Naive thymus-derived CD4-positive, alpha-beta T cell (primary cell): Measurements from ENCODE around the gene ABCA6. TPM values are rescaled to one million over a fixed set of nuclear protein-coding genes. Genes with fewer than 3 reads are reported as not detected.
"Not testable (repeated sequence)": the region's sequence is repeated elsewhere in the genome, so short reads cannot be mapped to it uniquely, and the experiment has no call there.

ENCODE experiments used
- ATAC-seq: fragments of 150-1000 bp; cut with Tn5 transposase; 2 replicates; pipeline ENCODE4 v1.10.0; 2021; ENCODE audit warnings: mild to moderate bottlenecking, moderate library complexity
- CTCF ChIA-PET: fragments of 350-600 bp; sonication (Branson Sonifier 250); formaldehyde crosslinking; loops from one replicate; lab custom pipeline; 2021; ENCODE audit warnings: antibody characterized with exemption; lab: Charles Lee
- POLR2A ChIA-PET: fragments of 350-600 bp; sonication (Branson Sonifier 250); formaldehyde crosslinking; loops from one replicate; lab custom pipeline; 2021; ENCODE audit warnings: antibody characterized with exemption, inconsistent platforms; lab: Charles Lee
- DNase-seq, 9 donors: peaks; one replicate each; pipeline versions ENCODE4 v3.0.0 to v3.0.0-alpha.2; 2020 to 2022; ENCODE audit warnings: mixed read lengths in 1 of 9
- H3K27ac ChIP-seq: one replicate; pipeline ENCODE4 v1.7.0; 2013; ENCODE audit warnings: mild to moderate bottlenecking, low read depth, low read length, moderate library complexity
- H3K27me3 ChIP-seq, 2 donors: one replicate each; pipeline ENCODE4 v1.7.0; 2013; ENCODE audit warnings: low read length in 2 of 2, mild to moderate bottlenecking in 2 of 2, moderate library complexity in 2 of 2; ENCODE audit not compliant: control insufficient read depth in 2 of 2, insufficient read depth in 2 of 2
- H3K36me3 ChIP-seq, 3 experiments: 1 replicate in 2 of 3; 2 replicates in 1 of 3; pipeline ENCODE4 v1.7.0; 2013; ENCODE audit warnings: low read length in 3 of 3, mild to moderate bottlenecking in 3 of 3, moderate library complexity in 1 of 3; ENCODE audit not compliant: insufficient read depth in 3 of 3, control insufficient read depth in 2 of 3
- H3K4me1 ChIP-seq, 2 donors: one replicate each; pipeline ENCODE4 v1.7.0; 2013; ENCODE audit warnings: low read length in 2 of 2, mild to moderate bottlenecking in 2 of 2, moderate library complexity in 1 of 2; ENCODE audit not compliant: control insufficient read depth in 2 of 2, insufficient read depth in 2 of 2
- H3K4me3 ChIP-seq: 2 replicates; pipeline ENCODE4 v1.7.0; 2013; ENCODE audit warnings: mild to moderate bottlenecking, low read length
- H3K9me3 ChIP-seq, 3 experiments: 1 replicate in 2 of 3; 2 replicates in 1 of 3; pipeline ENCODE4 v1.7.0; 2013; ENCODE audit warnings: low read length in 3 of 3; ENCODE audit not compliant: control insufficient read depth in 2 of 3
- H3K27ac Mint-ChIP-seq, 9 donors: one replicate each; pipeline ENCODE4 v1.8.0; 2020 to 2022; ENCODE audit warnings: mixed read lengths in 9 of 9, mild to moderate bottlenecking in 8 of 9, moderate library complexity in 5 of 9, inconsistent platforms in 2 of 9
- H3K27me3 Mint-ChIP-seq, 5 donors: one replicate each; pipeline ENCODE4 v1.8.0; 2021 to 2022; ENCODE audit warnings: mixed read lengths in 5 of 5, mild to moderate bottlenecking in 1 of 5
- H3K36me3 Mint-ChIP-seq, 5 donors: one replicate each; pipeline ENCODE4 v1.8.0; 2020 to 2022; ENCODE audit warnings: mixed read lengths in 5 of 5, mild to moderate bottlenecking in 3 of 5, inconsistent platforms in 1 of 5
- H3K4me1 Mint-ChIP-seq, 7 donors: one replicate each; pipeline ENCODE4 v1.8.0; 2020 to 2022; ENCODE audit warnings: mixed read lengths in 7 of 7, mild to moderate bottlenecking in 3 of 7, inconsistent platforms in 1 of 7
- H3K4me3 Mint-ChIP-seq, 10 donors: one replicate each; pipeline ENCODE4 v1.8.0; 2020 to 2022; ENCODE audit warnings: mild to moderate bottlenecking in 10 of 10, mixed read lengths in 10 of 10, moderate library complexity in 6 of 10, inconsistent platforms in 2 of 10
- H3K9me3 Mint-ChIP-seq, 11 donors: one replicate each; pipeline ENCODE4 v1.8.0; 2020 to 2022; ENCODE audit warnings: mixed read lengths in 11 of 11, mild to moderate bottlenecking in 4 of 11, inconsistent platforms in 1 of 11, moderate library complexity in 1 of 11
- intact Hi-C, 2 donors: fragments of 100-400 bp; cut with micrococcal nuclease; formaldehyde crosslinking; loops; one replicate each; pipeline ENCODE4 v1.15.1; 2023
- polyA plus RNA-seq, 2 donors: library from polyadenylated mRNA; unstranded; fragments of 300-500 nt; fragmentation: Illumina TruSeq; gene quantifications; one replicate each; pipeline ENCODE4 v1.2.3, GENCODE V29; 2021
- total RNA-seq, 6 experiments: library from RNA in 5 of 6; stranded (reverse) in 5 of 6; gene quantifications; 1 replicate in 5 of 6; 2 replicates in 1 of 6; pipeline ENCODE4 v1.2.3 and lab custom pipeline; 2021 to 2026

ABCA6 gene
- total and polyA plus RNA-seq, 7 experiments from 2014 or later = 0.24 to 1.1 (median 0.93) TPM; not detected in 2

- H3K36me3 ChIP-seq = no peaks in the 10 kb centered on the region
- H3K27ac ChIP-seq = no peak overlapping the region
- intact Hi-C loops = no loop called here
- DNase-seq = no peak
- Mint-ChIP-seq H3K27me3 (peaks cover 0 to 11% (median 4%) of the 10 kb centered on the region in 5 donors), H3K4me3 (no peak overlapping the region), H3K9me3 (peaks cover 0 to 9% (median 1%) of the 10 kb centered on the region in 11 donors), H3K27ac (no peak overlapping the region), H3K36me3 (peaks cover 0 to 12% (median 0%) of the 10 kb centered on the region in 5 donors), H3K4me1 (no peaks in the 10 kb centered on the region)
- H3K27me3 ChIP-seq = no peaks in the 10 kb centered on the region
- CTCF ChIA-PET = no interaction called here
- no peaks in the 10 kb centered on the region for H3K4me1 ChIP-seq
- POLR2A ChIA-PET = no interaction called here
- H3K4me3 ChIP-seq = no peak overlapping the region
- no peak for ATAC-seq
- no peaks in the 10 kb centered on the region for H3K9me3 ChIP-seq
These were observed 59.0 kb downstream of the ABCA6 start for GRCh38 chr17:69082696-69083095.

DNA sequence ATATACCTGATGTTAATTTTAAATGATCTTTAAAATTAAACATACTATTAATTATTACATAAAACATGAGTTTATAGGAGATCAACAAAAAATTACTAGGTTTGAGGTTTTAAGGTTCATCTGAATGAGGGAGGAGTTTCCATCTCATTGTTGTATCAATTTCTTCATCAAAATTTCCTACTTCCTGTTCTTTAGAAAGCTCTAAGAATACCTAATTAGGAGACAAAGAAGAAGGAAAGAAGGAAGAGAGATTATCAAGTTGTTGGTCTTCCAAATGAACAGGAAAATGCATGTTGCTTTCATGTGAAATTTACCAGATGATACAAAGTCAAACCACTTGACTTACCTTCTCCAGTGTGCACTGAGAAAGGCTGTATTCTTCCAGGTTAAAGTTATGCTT, 62.8 kb downstream of the ABCA6 start:
- Mint-ChIP-seq H3K4me1 (no peaks in the 10 kb centered on the region), H3K27me3 (peaks cover 0 to 22% (median 11%) of the 10 kb centered on the region in 5 donors), H3K27ac (no peak overlapping the region), H3K36me3 (peaks cover 0 to 16% (median 0%) of the 10 kb centered on the region in 5 donors), H3K9me3 (peaks cover 4 to 38% (median 11%) of the 10 kb centered on the region in 11 donors), H3K4me3 (no peak overlapping the region)
- ChIA-PET POLR2A (no interaction called here), CTCF (no interaction called here)
- Histone ChIP-seq H3K36me3 (no peaks in the 10 kb centered on the region), H3K4me1 (no peaks in the 10 kb centered on the region), H3K27ac (no peak overlapping the region), H3K9me3 (no peaks in the 10 kb centered on the region), H3K4me3 (no peak overlapping the region), H3K27me3 (no peaks in the 10 kb centered on the region)
- ATAC-seq (no peak), DNase-seq (no peak)
- intact Hi-C loops = no loop called here

GRCh38 chr17:69075823-69076222, 65.9 kb downstream of the ABCA6 start:
- no peak overlapping the region for H3K27ac Mint-ChIP-seq
- H3K27me3 Mint-ChIP-seq = peaks cover 0 to 34% (median 11%) of the 10 kb centered on the region in 5 donors
- H3K36me3 Mint-ChIP-seq = peaks cover 0 to 18% (median 9%) of the 10 kb centered on the region in 5 donors
- Histone ChIP-seq H3K27ac (no peak overlapping the region), H3K27me3 (no peaks in the 10 kb centered on the region), H3K36me3 (no peaks in the 10 kb centered on the region), H3K4me1 (no peaks in the 10 kb centered on the region), H3K9me3 (no peaks in the 10 kb centered on the region), H3K4me3 (no peak overlapping the region)
- no peak for ATAC-seq
- intact Hi-C loops = no loop called here
- H3K9me3 Mint-ChIP-seq = peaks cover 4 to 55% (median 21%) of the 10 kb centered on the region in 11 donors
- no peak overlapping the region for H3K4me3 Mint-ChIP-seq
- peaks cover under 1 to 10% (median 5%) of the 10 kb centered on the region in 7 donors for H3K4me1 Mint-ChIP-seq
- POLR2A ChIA-PET = no interaction called here
- CTCF ChIA-PET = no interaction called here
- DNase-seq = no peak

DNA sequence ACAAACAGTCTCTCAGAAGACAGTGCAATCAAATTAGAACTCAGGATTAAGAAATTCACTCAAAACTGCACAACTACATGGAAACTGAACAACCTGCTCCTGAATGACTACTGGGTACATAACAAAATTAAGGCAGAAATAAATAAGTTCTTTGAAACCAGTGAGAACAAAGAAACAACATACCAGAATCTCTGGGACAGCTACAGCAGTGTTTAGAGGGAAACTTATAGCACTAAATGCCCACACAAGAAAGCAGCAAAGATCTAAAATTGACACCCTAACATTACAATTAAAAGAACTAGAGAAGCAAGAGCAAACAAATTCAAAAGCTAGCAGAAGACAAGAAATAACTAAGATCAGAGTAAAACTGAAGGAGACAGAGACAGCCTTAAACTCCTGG, 68.3 kb downstream of the ABCA6 start:
- POLR2A ChIA-PET, CTCF ChIA-PET: not testable (repeated sequence)
- peaks cover 4 to 55% (median 21%) of the 10 kb centered on the region in 11 donors for H3K9me3 Mint-ChIP-seq

GRCh38 chr17:69072803-69073256, 68.9 kb downstream of the ABCA6 start:
- Mint-ChIP-seq H3K36me3 (peaks cover 0 to 22% (median 9%) of the 10 kb centered on the region in 5 donors), H3K9me3 (peaks cover 4 to 55% (median 21%) of the 10 kb centered on the region in 11 donors), H3K27me3 (peaks cover 0 to 34% (median 5%) of the 10 kb centered on the region in 5 donors), H3K4me1 (peaks cover 2 to 21% (median 6%) of the 10 kb centered on the region in 7 donors)
- ATAC-seq, H3K27ac ChIP-seq, CTCF ChIA-PET, H3K27ac Mint-ChIP-seq, H3K36me3 ChIP-seq, H3K4me1 ChIP-seq, H3K27me3 ChIP-seq, H3K9me3 ChIP-seq, intact Hi-C loops, POLR2A ChIA-PET, H3K4me3 Mint-ChIP-seq, H3K4me3 ChIP-seq, DNase-seq: not testable (repeated sequence)

More for the DNA sequence above, 68.3 kb downstream of the ABCA6 start:
- H3K27ac ChIP-seq, H3K4me3 Mint-ChIP-seq, DNase-seq, ATAC-seq, H3K27me3 ChIP-seq, intact Hi-C loops, H3K27ac Mint-ChIP-seq, H3K9me3 ChIP-seq, H3K4me3 ChIP-seq, H3K4me1 ChIP-seq, H3K36me3 ChIP-seq: not testable (repeated sequence)
- peaks cover 0 to 22% (median 9%) of the 10 kb centered on the region in 5 donors for H3K36me3 Mint-ChIP-seq
- H3K27me3 Mint-ChIP-seq = peaks cover 0 to 34% (median 5%) of the 10 kb centered on the region in 5 donors
- peaks cover 2 to 17% (median 6%) of the 10 kb centered on the region in 7 donors for H3K4me1 Mint-ChIP-seq

DNA sequence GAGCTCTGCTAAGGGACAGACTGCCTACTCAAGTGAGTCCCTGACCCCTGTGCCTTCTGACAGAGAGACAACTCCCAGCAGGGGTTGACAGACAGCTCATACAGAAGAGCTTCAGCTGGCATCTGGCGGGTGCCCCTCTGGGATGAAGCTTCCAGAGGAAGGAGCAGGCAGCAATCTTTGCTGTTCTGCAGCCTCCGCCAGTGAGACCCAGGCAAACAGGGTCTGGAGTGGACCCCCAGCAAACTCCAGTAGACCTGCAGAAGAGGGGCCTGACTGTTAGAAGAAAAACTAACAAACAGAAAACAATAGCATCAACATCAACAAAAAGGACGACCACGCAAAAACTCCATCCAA, 70.5 kb downstream of the ABCA6 start:
- H3K27me3 ChIP-seq, ATAC-seq, H3K4me3 ChIP-seq, H3K27ac ChIP-seq, DNase-seq, H3K4me1 ChIP-seq, intact Hi-C loops, H3K36me3 ChIP-seq, CTCF ChIA-PET, POLR2A ChIA-PET, H3K9me3 ChIP-seq: not testable (repeated sequence)
- Mint-ChIP-seq H3K4me3 (peak overlapping the region in 3 of 10 donors; percentile 19 to 65 (median 61)), H3K27me3 (peaks cover 4 to 30% (median 5%) of the 10 kb centered on the region in 5 donors), H3K36me3 (peaks cover 0 to 24% (median 0%) of the 10 kb centered on the region in 5 donors), H3K4me1 (peaks cover 6 to 31% (median 17%) of the 10 kb centered on the region in 7 donors), H3K27ac (peak overlapping the region in 4 of 9 donors; percentile 32 to 84 (median 71)), H3K9me3 (peaks cover 4 to 42% (median 14%) of the 10 kb centered on the region in 11 donors)
